H1 (cell line): ENCODE data around the gene SLC41A1. TPM values are rescaled to one million over a fixed set of nuclear protein-coding genes. Genes with fewer than 3 reads are reported as not detected.

ENCODE experiments used
- CTCF ChIA-PET: fragments of 300-600 bp; sonication (Branson Sonifier 250); formaldehyde crosslinking; loops from one replicate; lab custom pipeline; 2021; ENCODE audit not compliant: partially characterized antibody; lab: Charles Lee
- POLR2A ChIA-PET: fragments of 300-600 bp; sonication (Branson Sonifier 250); formaldehyde crosslinking; loops from one replicate; lab custom pipeline; 2021; ENCODE audit warnings: inconsistent platforms; ENCODE audit not compliant: partially characterized antibody; lab: Charles Lee
- DNase-seq, 2 experiments: peaks; one replicate each; pipeline versions ENCODE4 v3.0.0 to v3.0.0-alpha.2; 2010 to 2022; ENCODE audit warnings: low spot score in 2 of 2, low read depth in 1 of 2, mixed read lengths in 1 of 2
- FAIRE-seq: peaks from 2 replicates; lab custom pipeline; 2011; peaks lifted over from hg19 to GRCh38; lab: Jason Lieb, UNC
- H2AFZ ChIP-seq: 2 replicates; pipeline ENCODE4 v1.8.1; 2012; ENCODE audit warnings: low read length, inconsistent platforms
- H2AK5ac ChIP-seq: 2 replicates; pipeline ENCODE4 v1.6.1; 2013; ENCODE audit warnings: low read depth, low read length
- H2BK120ac ChIP-seq: replicated peaks from 2 replicates; pipeline ENCODE3; 2013; ENCODE audit warnings: low read depth, low read length, inconsistent platforms
- H2BK12ac ChIP-seq: 2 replicates; pipeline ENCODE4 v1.6.1; 2013; ENCODE audit warnings: low read depth, low read length
- H2BK15ac ChIP-seq: 2 replicates; pipeline ENCODE4 v1.6.1; 2013; ENCODE audit warnings: low read length
- H2BK20ac ChIP-seq: 2 replicates; pipeline ENCODE4 v1.6.1; 2013; ENCODE audit warnings: low read length
- H2BK5ac ChIP-seq: 2 replicates; pipeline ENCODE4 v1.6.1; 2013; ENCODE audit warnings: low read depth, low read length
- H3K14ac ChIP-seq: 2 replicates; pipeline ENCODE4 v1.6.1; 2013; ENCODE audit warnings: inconsistent platforms; ENCODE audit not compliant: insufficient read length
- H3K18ac ChIP-seq: 2 replicates; pipeline ENCODE4 v1.6.1; 2013; ENCODE audit warnings: low read length; ENCODE audit errors: extremely low read depth
- H3K23ac ChIP-seq: 2 replicates; pipeline ENCODE4 v1.6.1; 2013; ENCODE audit warnings: inconsistent platforms; ENCODE audit not compliant: insufficient read length
- H3K23me2 ChIP-seq: 2 replicates; pipeline ENCODE4 v1.6.1; 2013; ENCODE audit warnings: low read depth, low read length
- H3K27ac ChIP-seq: 2 replicates; pipeline ENCODE4 v1.6.1; 2011; ENCODE audit warnings: low read depth, low read length, inconsistent platforms
- H3K27me3 ChIP-seq, 4 experiments: replicated peaks in 1 of 4; 1 replicate in 1 of 4; 2 replicates in 3 of 4; pipeline versions ENCODE4 v1.6.1 to v1.8.1; 2011 to 2013; ENCODE audit warnings: low read length in 3 of 4, mild to moderate bottlenecking in 3 of 4, inconsistent platforms in 2 of 4, mixed read lengths in 2 of 4, moderate library complexity in 1 of 4; ENCODE audit not compliant: control insufficient read depth in 3 of 4, insufficient read depth in 3 of 4; ENCODE audit errors: extremely low read depth in 1 of 4
- H3K36me3 ChIP-seq, 4 experiments: 2 replicates each; pipeline versions ENCODE4 v1.6.1 to v1.8.1; 2011 to 2013; ENCODE audit warnings: mild to moderate bottlenecking in 4 of 4, low read length in 3 of 4, moderate library complexity in 2 of 4, control low read depth in 1 of 4, inconsistent platforms in 1 of 4; ENCODE audit not compliant: insufficient read depth in 4 of 4, control insufficient read depth in 2 of 4
- H3K4ac ChIP-seq: replicated peaks from 2 replicates; pipeline ENCODE3; 2013; ENCODE audit warnings: low read length, low read depth, mixed read lengths, inconsistent platforms; ENCODE audit not compliant: insufficient read length
- H3K4me1 ChIP-seq, 4 experiments: replicated peaks in 1 of 4; 1 replicate in 1 of 4; 2 replicates in 3 of 4; pipeline versions ENCODE4 v1.6.1 to v1.8.1; 2011 to 2013; ENCODE audit warnings: low read length in 3 of 4, inconsistent platforms in 2 of 4, mixed read lengths in 1 of 4; ENCODE audit not compliant: insufficient read depth in 4 of 4, control insufficient read depth in 3 of 4
- H3K4me2 ChIP-seq, 2 experiments: 2 replicates each; pipeline versions ENCODE4 v1.6.1 to v1.8.1; 2011 to 2013; ENCODE audit warnings: low read depth in 2 of 2, low read length in 2 of 2, control low read depth in 1 of 2, inconsistent platforms in 1 of 2, mild to moderate bottlenecking in 1 of 2; ENCODE audit not compliant: insufficient read depth in 1 of 2
- H3K4me3 ChIP-seq, 4 experiments: fragments of 200-600, 300-600 bp in 1 of 4; sonication (generic), shearing (Covaris generic), sonication (Bioruptor Twin) in 1 of 4; 2 replicates each; pipeline versions ENCODE4 v1.5.1 to v1.8.1; 2011 to 2016; ENCODE audit warnings: low read length in 4 of 4, low read depth in 3 of 4, control low read depth in 2 of 4, inconsistent platforms in 2 of 4, mild to moderate bottlenecking in 2 of 4, mixed read lengths in 1 of 4, moderate library complexity in 1 of 4; ENCODE audit not compliant: insufficient read depth in 2 of 4; ENCODE audit errors: extremely low read depth in 1 of 4
- H3K56ac ChIP-seq: replicated peaks from 2 replicates; pipeline ENCODE3; 2013; ENCODE audit warnings: low read depth, mild to moderate bottlenecking, mixed read lengths, low read length, inconsistent platforms; ENCODE audit not compliant: insufficient read length
- H3K79me1 ChIP-seq: 2 replicates; pipeline ENCODE4 v1.6.1; 2013; ENCODE audit warnings: low read depth, low read length, control low read depth
- H3K79me2 ChIP-seq, 2 experiments: 2 replicates each; pipeline versions ENCODE4 v1.6.1 to v1.8.1; 2012 to 2013; ENCODE audit warnings: low read length in 2 of 2, mild to moderate bottlenecking in 2 of 2, inconsistent platforms in 1 of 2; ENCODE audit not compliant: insufficient read depth in 2 of 2, control insufficient read depth in 1 of 2
- H3K9ac ChIP-seq, 4 experiments: replicated peaks in 1 of 4; 1 replicate in 1 of 4; 2 replicates in 3 of 4; pipeline versions ENCODE4 v1.6.1 to v1.8.1; 2011 to 2013; ENCODE audit warnings: low read depth in 3 of 4, low read length in 3 of 4, control low read depth in 2 of 4, mild to moderate bottlenecking in 2 of 4, moderate library complexity in 2 of 4, inconsistent platforms in 1 of 4; ENCODE audit errors: extremely low read depth in 1 of 4
- H3K9me3 ChIP-seq, 2 experiments: 2 replicates each; pipeline versions ENCODE4 v1.6.1 to v1.8.1; 2012 to 2013; ENCODE audit warnings: mild to moderate bottlenecking in 2 of 2, moderate library complexity in 2 of 2, control low read depth in 1 of 2, inconsistent platforms in 1 of 2, low read depth in 1 of 2, low read length in 1 of 2, mixed read lengths in 1 of 2; ENCODE audit not compliant: insufficient read depth in 2 of 2
- H4K20me1 ChIP-seq, 2 experiments: replicated peaks in 1 of 2; 2 replicates each; pipeline versions ENCODE3 to v1.8.1; 2011 to 2013; ENCODE audit warnings: inconsistent platforms in 2 of 2, low read length in 2 of 2, mild to moderate bottlenecking in 1 of 2; ENCODE audit not compliant: insufficient read depth in 2 of 2, control insufficient read depth in 1 of 2
- H4K5ac ChIP-seq: 2 replicates; pipeline ENCODE4 v1.6.1; 2013; ENCODE audit warnings: low read length, low read depth, mixed read lengths, inconsistent platforms; ENCODE audit not compliant: insufficient read length
- H4K8ac ChIP-seq: 2 replicates; pipeline ENCODE4 v1.8.0; 2013; ENCODE audit warnings: mild to moderate bottlenecking, moderate library complexity, low read length, inconsistent platforms; ENCODE audit not compliant: insufficient read depth; ENCODE audit errors: extremely low read depth
- H4K91ac ChIP-seq: replicated peaks from 2 replicates; pipeline ENCODE3; 2013; ENCODE audit warnings: low read length, mixed read lengths, inconsistent platforms; ENCODE audit not compliant: insufficient read length
- BCL11A ChIP-seq, 2 experiments: IDR thresholded peaks; one replicate each; pipeline ENCODE4 v1.6.1; 2011; ENCODE audit warnings: low read depth in 2 of 2, low read length in 2 of 2, mild to moderate bottlenecking in 2 of 2
- CEBPB ChIP-seq: IDR thresholded peaks from 2 replicates; pipeline ENCODE4 v1.6.1; 2012; ENCODE audit warnings: low read depth, low read length
- CHD2 ChIP-seq: IDR thresholded peaks from 2 replicates; pipeline ENCODE4 v1.6.1; 2012; ENCODE audit warnings: low read length, improper control_type of control experiment
- CREB1 ChIP-seq: IDR thresholded peaks from 2 replicates; pipeline ENCODE4 v1.6.1; 2012; ENCODE audit warnings: inconsistent platforms
- CTBP2 ChIP-seq: IDR thresholded peaks from 2 replicates; pipeline ENCODE4 v1.7.0; 2011; ENCODE audit warnings: borderline replicate concordance, mild to moderate bottlenecking, moderate library complexity, mixed read lengths, low read length; ENCODE audit not compliant: insufficient read depth, insufficient read length
- EGR1 ChIP-seq: IDR thresholded peaks from 2 replicates; pipeline ENCODE4 v1.6.1; 2011; ENCODE audit warnings: low read depth, low read length, borderline replicate concordance
- EZH2 ChIP-seq: fragments of 200-600 bp; sonication (generic); IDR thresholded peaks from 2 replicates; pipeline ENCODE4 v1.7.1; 2012; ENCODE audit warnings: low read depth, mild to moderate bottlenecking, moderate library complexity, low read length, inconsistent platforms; ENCODE audit not compliant: severe bottlenecking
- FOSL1 ChIP-seq: IDR thresholded peaks from 2 replicates; pipeline ENCODE4 v1.6.1; 2011; ENCODE audit warnings: mild to moderate bottlenecking, low read depth, low read length, moderate library complexity; ENCODE audit not compliant: insufficient read depth
- HDAC2 ChIP-seq, 2 experiments: fragments of 300-600 bp in 1 of 2; sonication (generic) in 1 of 2; IDR thresholded peaks; 2 replicates each; pipeline ENCODE4 v1.6.1; 2011 to 2012; ENCODE audit warnings: low read depth in 2 of 2, low read length in 2 of 2, mild to moderate bottlenecking in 2 of 2, moderate library complexity in 2 of 2, borderline replicate concordance in 1 of 2, inconsistent platforms in 1 of 2
- JUN ChIP-seq: IDR thresholded peaks from 2 replicates; pipeline ENCODE4 v1.6.1; 2011; ENCODE audit warnings: low read depth, mild to moderate bottlenecking, improper control_type of control experiment, low read length
- KDM5A ChIP-seq: fragments of 200-600 bp; IDR thresholded peaks from 2 replicates; pipeline ENCODE4 v1.7.1; 2012; ENCODE audit warnings: mild to moderate bottlenecking, low read length, inconsistent platforms, mixed read lengths
- RXRA ChIP-seq: IDR thresholded peaks from 2 replicates; pipeline ENCODE4 v1.6.1; 2011; ENCODE audit warnings: low read depth, mild to moderate bottlenecking, low read length, moderate library complexity; ENCODE audit not compliant: insufficient read depth
- SP2 ChIP-seq: IDR thresholded peaks from 2 replicates; pipeline ENCODE4 v1.6.1; 2012; ENCODE audit warnings: mild to moderate bottlenecking, low read length, inconsistent platforms
- TAF7 ChIP-seq: optimal IDR thresholded peaks from 2 replicates; pipeline ENCODE3; 2011; ENCODE audit warnings: low read depth, mild to moderate bottlenecking, inconsistent platforms, low read length, moderate library complexity, borderline replicate concordance
- TEAD4 ChIP-seq: IDR thresholded peaks from 2 replicates; pipeline ENCODE4 v1.6.1; 2012; ENCODE audit warnings: low read depth, low read length, inconsistent platforms, mixed read lengths
- WGBS, 2 experiments: shearing (Covaris generic) in 1 of 2; methylation state at CpG; one replicate each; pipeline versions ENCODE4 v1.1.6 to v1.1.7; 2013 to 2015; ENCODE audit warnings: low lambda C conversion rate in 2 of 2, mixed read lengths in 2 of 2, inconsistent platforms in 1 of 2, low coverage in 1 of 2, missing lambda C conversion rate in 1 of 2; ENCODE audit not compliant: insufficient replicate concordance in 2 of 2, insufficient coverage in 1 of 2, insufficient read length in 1 of 2; ENCODE audit errors: extremely low coverage in 1 of 2, missing lambda C conversion rate in 1 of 2; 5-methylcytosine and 5-hydroxymethylcytosine counted together
- polyA plus RNA-seq, 7 experiments: library from polyadenylated mRNA; depleted of rRNA in 3 of 7; stranded (reverse) in 5 of 7; unstranded in 2 of 7; fragments of >200 nt in 5 of 7; fragments of 200-250 nt in 2 of 7; gene quantifications; 1 replicate in 5 of 7; 2 replicates in 1 of 7; 4 replicates in 1 of 7; pipeline versions ENCODE4 v1.2.1 to v1.2.3, GENCODE V29; 2011 to 2013; ENCODE audit warnings: missing spikeins in 2 of 7, mixed read lengths in 2 of 7
- total RNA-seq: library from RNA; stranded (reverse); fragmentation: NEBNext Ultra II Directional; extraction: Animal tissue kit (Norgen Biotek cat#: 25700); gene quantifications from 2 replicates; pipeline ENCODE4 v1.2.1, GENCODE V29; 2021

SLC41A1 gene
- total and polyA plus RNA-seq, 2 of the 8 experiments (the other 6 are each of a cell fraction or from before 2014, with no cell fraction given) = 41.2 to 42.3 TPM

DNA sequence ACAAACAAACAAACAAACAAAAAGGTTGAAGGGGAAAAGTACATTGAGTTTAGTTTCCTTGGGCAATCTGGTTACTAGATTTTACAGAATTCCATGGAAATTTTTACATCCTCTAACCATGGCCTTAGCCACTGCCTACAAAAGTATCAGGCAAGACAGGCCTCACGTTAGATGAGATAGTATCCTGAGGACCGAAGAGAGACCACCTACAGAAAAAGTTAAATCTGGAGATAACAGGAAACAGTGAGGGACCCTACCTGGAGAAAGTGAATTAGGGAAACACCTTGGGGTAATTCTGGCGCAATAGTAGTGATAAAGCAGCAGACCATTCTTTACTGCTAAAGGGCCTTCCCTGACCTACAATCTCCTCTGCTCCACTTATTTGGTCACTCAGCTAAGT is 46.4 kb downstream of the SLC41A1 start:
- TF ChIP-seq RXRA (no peak), TEAD4 (no peak), EGR1 (no peak), CHD2 (no peak), CTBP2 (no peak), CREB1 (no peak), BCL11A (IDR thresholded peaks at IDR 0.05; ENCODE audit: low read depth in 2 of 2, low read length in 2 of 2) (no peak), FOSL1 (no peak), CEBPB (no peak), JUN (no peak), KDM5A (no peak), HDAC2 (IDR thresholded peaks at IDR 0.05; ENCODE audit: borderline replicate concordance in 1 of 2, low read depth in 2 of 2, low read length in 2 of 2) (no peak), TAF7 (no peak), EZH2 (no peak), SP2 (no peak)
- no peak overlapping the region for H3K4me3 ChIP-seq
- H2BK15ac ChIP-seq = no peak overlapping the region
- H3K18ac ChIP-seq = no peak overlapping the region
- DNase-seq (no peak), FAIRE-seq (no peak)
- no peak overlapping the region for H2BK120ac ChIP-seq
- 70% methylated on average over 3 of the region's 3 CpGs; no CpG with 5 or more reads in 1 of the 2 experiments for WGBS, 2 experiments
- no peak overlapping the region for H3K56ac ChIP-seq
- H3K4me2 ChIP-seq = no peak overlapping the region
- H3K36me3 ChIP-seq = no peaks in the 10 kb centered on the region
- no peaks in the 10 kb centered on the region for H3K4me1 ChIP-seq
- no peak overlapping the region for H3K14ac ChIP-seq
- no peak overlapping the region for H3K4ac ChIP-seq
- no peaks in the 10 kb centered on the region for H3K23me2 ChIP-seq
- H2BK20ac ChIP-seq = no peak overlapping the region
- H3K23ac ChIP-seq = no peak overlapping the region
- H2BK12ac ChIP-seq = no peak overlapping the region
- H4K5ac ChIP-seq = no peak overlapping the region
- POLR2A ChIA-PET = interaction anchor here (1.0 to 1.9 kb wide), 5 partner anchors 8 to 136 kb away, joined by 3 to 7 read pairs (median 4); no protein-coding TSS in a partner anchor
- no peaks in the 10 kb centered on the region for H4K20me1 ChIP-seq
- no peaks in the 10 kb centered on the region for H3K27me3 ChIP-seq
- no peak overlapping the region for H2AFZ ChIP-seq
- no peaks in the 10 kb centered on the region for H3K79me1 ChIP-seq
- H3K27ac ChIP-seq = no peak overlapping the region
- no peak overlapping the region for H2BK5ac ChIP-seq
- H2AK5ac ChIP-seq = no peak overlapping the region
- H3K79me2 ChIP-seq = no peaks in the 10 kb centered on the region
- H4K91ac ChIP-seq = no peak overlapping the region
- CTCF ChIA-PET = interaction anchor here (0.6 to 1.9 kb wide), 3 partner anchors 8 to 130 kb away, joined by 3 to 5 read pairs (median 5); no protein-coding TSS in a partner anchor
- no peak overlapping the region for H3K9ac ChIP-seq
- no peak overlapping the region for H4K8ac ChIP-seq
- no peaks in the 10 kb centered on the region for H3K9me3 ChIP-seq
